ENCODE results near the gene UBE2J1. TPM values are rescaled to one million over a fixed set of nuclear protein-coding genes. Genes with fewer than 3 reads are reported as not detected.

The UBE2J1 gene
- total and polyA plus RNA-seq, 2 donors (not counting 3 experiments of a cell fraction or from before 2014, with no cell fraction given): 44.4 to 96.6 TPM

DNA sequence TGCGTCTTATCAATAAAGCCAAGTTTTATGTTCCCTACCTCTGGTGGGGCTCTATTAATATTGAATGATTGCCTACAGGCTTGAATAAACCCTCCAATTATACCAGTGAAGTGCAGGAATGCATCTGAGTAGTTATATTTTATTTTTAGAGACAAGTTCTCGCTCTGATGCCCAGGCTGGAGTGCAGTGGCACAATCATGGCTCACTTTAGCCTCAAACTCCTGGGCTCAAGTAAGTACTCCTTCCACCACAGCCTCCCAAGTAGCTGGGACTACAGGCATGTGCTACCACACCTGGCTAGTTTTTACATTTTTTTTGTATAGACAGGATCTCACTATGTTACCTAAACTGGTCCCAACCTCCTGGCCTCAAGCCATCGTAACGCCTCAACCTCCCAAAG, 26.1 kb upstream of the UBE2J1 start:
- Histone ChIP-seq H3K36me3 (ENCODE audit: control insufficient read depth in 2 of 2, extremely low read depth in 1 of 2, insufficient read depth in 2 of 2, low read length in 2 of 2) (no peaks in the 10 kb centered on the region), H3K9me3 (replicated peaks; ENCODE audit: control insufficient read depth, insufficient read depth, low read length) (no peaks in the 10 kb centered on the region), H3K4me3 (replicated peaks in 1 of 3; ENCODE audit: insufficient read depth in 1 of 3, low read depth in 1 of 3, low read length in 3 of 3) (no peak overlapping the region), H3K9me1 (replicated peaks; ENCODE audit: control insufficient read depth, extremely low read depth, insufficient read depth, low read length) (no peaks in the 10 kb centered on the region), H3K79me2 (ENCODE audit: control insufficient read depth, insufficient read depth, low read length) (no peaks in the 10 kb centered on the region), H2AFZ (ENCODE audit: low read depth, low read length) (no peak overlapping the region), H3K4me2 (ENCODE audit: insufficient read depth, low read length) (no peak overlapping the region), H3K4me1 (ENCODE audit: control insufficient read depth, extremely low read depth, insufficient read depth, low read length) (no peaks in the 10 kb centered on the region), H3K27ac (ENCODE audit: insufficient read depth, low read depth, low read length) (no peak overlapping the region), H3K27me3 (ENCODE audit: control insufficient read depth in 2 of 2, insufficient read depth in 2 of 2, low read length in 2 of 2) (peaks cover 3 to 6% of the 10 kb centered on the region in 2 experiments), H3K9ac (replicated peaks; ENCODE audit: extremely low read depth, insufficient read depth, low read length) (no peak overlapping the region), H4K20me1 (replicated peaks; ENCODE audit: control insufficient read depth, extremely low read depth, insufficient read depth, low read length) (no peaks in the 10 kb centered on the region)
- dilution Hi-C loops (cut with MboI; ENCODE audit: extremely low pct_ligation_motif_present, low sequenced_read_pairs) (no loop called here), intact Hi-C loops (cut with micrococcal nuclease) (no loop called here)
- FAIRE-seq (no peak), DNase-seq (ENCODE audit: low read depth, low spot score) (no peak)
- ChIA-PET CTCF (interaction anchor here (0.9 to 1.5 kb wide), 3 partner anchors 54 to 396 kb away, joined by 3 to 4 read pairs (median 3); no protein-coding TSS in a partner anchor), POLR2A (interaction anchor here (0.7 kb wide), 1 partner anchor 350 kb away, joined by 4 read pairs; no protein-coding TSS in a partner anchor)
- no peak for TF ChIP-seq FOS (IDR thresholded peaks at IDR 0.05; ENCODE audit: borderline replicate concordance, insufficient read depth, low read length)
- TF ChIP-seq MAX (IDR thresholded peaks at IDR 0.05; ENCODE audit: insufficient read depth, insufficient read length): no peak
- no peak for TF ChIP-seq POLR2AphosphoS5 (IDR thresholded peaks at IDR 0.05; ENCODE audit: insufficient read depth, low read depth, low read length)
- TF ChIP-seq, protein P1, sequence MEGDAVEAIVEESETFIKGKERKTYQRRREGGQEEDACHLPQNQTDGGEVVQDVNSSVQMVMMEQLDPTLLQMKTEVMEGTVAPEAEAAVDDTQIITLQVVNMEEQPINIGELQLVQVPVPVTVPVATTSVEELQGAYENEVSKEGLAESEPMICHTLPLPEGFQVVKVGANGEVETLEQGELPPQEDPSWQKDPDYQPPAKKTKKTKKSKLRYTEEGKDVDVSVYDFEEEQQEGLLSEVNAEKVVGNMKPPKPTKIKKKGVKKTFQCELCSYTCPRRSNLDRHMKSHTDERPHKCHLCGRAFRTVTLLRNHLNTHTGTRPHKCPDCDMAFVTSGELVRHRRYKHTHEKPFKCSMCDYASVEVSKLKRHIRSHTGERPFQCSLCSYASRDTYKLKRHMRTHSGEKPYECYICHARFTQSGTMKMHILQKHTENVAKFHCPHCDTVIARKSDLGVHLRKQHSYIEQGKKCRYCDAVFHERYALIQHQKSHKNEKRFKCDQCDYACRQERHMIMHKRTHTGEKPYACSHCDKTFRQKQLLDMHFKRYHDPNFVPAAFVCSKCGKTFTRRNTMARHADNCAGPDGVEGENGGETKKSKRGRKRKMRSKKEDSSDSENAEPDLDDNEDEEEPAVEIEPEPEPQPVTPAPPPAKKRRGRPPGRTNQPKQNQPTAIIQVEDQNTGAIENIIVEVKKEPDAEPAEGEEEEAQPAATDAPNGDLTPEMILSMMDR (IDR thresholded peaks at IDR 0.05; ENCODE audit: extremely low read depth in 1 of 2, insufficient read depth in 1 of 2, low read depth in 1 of 2, low read length in 2 of 2): no peak
- TF ChIP-seq JUN (IDR thresholded peaks at IDR 0.05; ENCODE audit: borderline replicate concordance, insufficient read depth, insufficient read length, low read depth): no peak
- no peak for TF ChIP-seq EZH2 (IDR thresholded peaks at IDR 0.05; ENCODE audit: borderline replicate concordance, low read depth, low read length, severe bottlenecking)
- no TSS peak for BruUV-seq (replicated peaks)

Measured in endothelial cell of umbilical vein (primary cell).